Measurements from ENCODE around the gene SEZ6L2. TPM values are rescaled to one million over a fixed set of nuclear protein-coding genes. Genes with fewer than 3 reads are reported as not detected.

The SEZ6L2 gene
- total and polyA plus RNA-seq, 2 experiments from 2014 or later: 18.0 to 71.9 TPM

- Histone ChIP-seq H3K79me2 (replicated peaks; ENCODE audit: insufficient read depth) (peaks cover 11% of the 10 kb centered on the region), H3K36me3 (ENCODE audit: insufficient read depth) (peaks cover 4% of the 10 kb centered on the region; the same call in 1 of the 2 replicates), H3K4me3 (no peak overlapping the region), H3K4me2 (no peak overlapping the region), H3K4me1 (ENCODE audit: insufficient read depth) (peaks cover 5% of the 10 kb centered on the region), H3K27me3 (ENCODE audit: insufficient read depth) (no peaks in the 10 kb centered on the region), H3K27ac (ENCODE audit: low read depth) (peak overlapping the region; percentile 39; the same call in 1 of the 2 replicates), H2AFZ (no peak overlapping the region), H3K9me2 (ENCODE audit: insufficient read depth) (no peaks in the 10 kb centered on the region), H4K20me1 (replicated peaks; ENCODE audit: insufficient read depth) (no peaks in the 10 kb centered on the region; the same call in 1 of the 2 replicates), H3F3A (replicated peaks; ENCODE audit: low read depth) (no peaks in the 10 kb centered on the region)
- TF ChIP-seq JUNB (IDR thresholded peaks at IDR 0.05; ENCODE audit: unreplicated experiment) (no peak), ZNF462 (CRISPR knock-in tag; IDR thresholded peaks at IDR 0.05) (no peak), CTCF (conservative IDR thresholded peaks at IDR 0.05; ENCODE audit: low read depth in 2 of 2) (no peak), CREB1 (CRISPR knock-in tag; IDR thresholded peaks at IDR 0.05; ENCODE audit: low read depth) (no peak), ZNF114 (CRISPR knock-in tag; IDR thresholded peaks at IDR 0.05) (no peak), STAT1 (IDR thresholded peaks at IDR 0.05; ENCODE audit: unreplicated experiment) (no peak), ETS1 (IDR thresholded peaks at IDR 0.05) (no peak), EZH2phosphoT487 (IDR thresholded peaks at IDR 0.05; ENCODE audit: unreplicated experiment) (no peak), POLR2AphosphoS5 (IDR thresholded peaks at IDR 0.05; ENCODE audit: low read depth) (no peak), EZH2 (IDR thresholded peaks at IDR 0.05; ENCODE audit: low read depth, unreplicated experiment) (no peak), REST (IDR thresholded peaks at IDR 0.05; ENCODE audit: unreplicated experiment) (no peak), ZNF331 (CRISPR knock-in tag; IDR thresholded peaks at IDR 0.05; ENCODE audit: low read depth) (no peak), NANOG (IDR thresholded peaks at IDR 0.05; ENCODE audit: borderline replicate concordance) (no peak)
- Mint-ChIP-seq H3K27me3 (ENCODE audit: insufficient read depth, low read depth, poor library complexity) (peaks cover 21% of the 10 kb centered on the region), H3K36me3 (ENCODE audit: low read depth) (peaks cover 25% of the 10 kb centered on the region), H3K4me3 (no peak overlapping the region), H3K4me1 (peaks cover 13% of the 10 kb centered on the region), H3K27ac (0 out of 2 replicates have a peak overlapping the region, but pooled peaks have one; percentile 53), H3K9me3 (no peaks in the 10 kb centered on the region)
- DNase-seq (ENCODE audit: low spot score): no peak
- no peak for ATAC-seq
Measured at GRCh38 chr16:29857133-29857760, 42.1 kb downstream of the SEZ6L2 start.

Data from GM23338 (cell line).